Measurements from ENCODE around the gene FBXO7.
A peak's percentile ranks its signal among the peaks of the same experiment; 100 is the strongest.

Gene FBXO7

GRCh38 chr22:32492111-32492510 is 17.5 kb downstream of the FBXO7 start:
- H3K4me1 ChIP-seq (ENCODE audit: insufficient read depth, poor library complexity, severe bottlenecking), result no peaks in the 10 kb centered on the region
- no peaks in the 10 kb centered on the region for H3K27me3 ChIP-seq (ENCODE audit: insufficient read depth, poor library complexity, severe bottlenecking)

DNA sequence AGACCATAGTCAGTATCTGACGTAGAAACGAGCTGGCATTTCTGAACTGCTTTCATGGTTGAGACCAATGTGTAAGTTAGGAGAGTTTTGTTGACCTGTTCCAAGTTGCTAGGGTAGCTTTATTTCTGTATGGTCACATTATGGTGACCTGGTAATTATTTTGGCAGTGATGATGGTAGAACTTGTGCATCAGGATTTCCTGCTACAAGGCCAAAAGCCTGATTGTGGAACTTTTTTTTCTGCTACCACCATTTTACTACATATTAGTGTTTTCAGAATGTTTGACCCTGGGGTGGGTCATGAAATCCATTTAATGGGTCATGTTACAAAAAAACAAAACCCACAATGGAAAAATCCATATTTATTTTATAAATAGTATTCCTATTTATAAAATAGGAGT is 18.9 kb downstream of the FBXO7 start:
- peaks cover 95% of the 10 kb centered on the region for H3K36me3 ChIP-seq (ENCODE audit: low read depth)
- H3K4me1 ChIP-seq (ENCODE audit: insufficient read depth, poor library complexity, severe bottlenecking), result no peaks in the 10 kb centered on the region
- no peaks in the 10 kb centered on the region for H3K9me3 ChIP-seq (ENCODE audit: severe bottlenecking)
- no peak overlapping the region for H3K4me3 ChIP-seq (ENCODE audit: severe bottlenecking)
- H3K27me3 ChIP-seq (ENCODE audit: insufficient read depth, poor library complexity, severe bottlenecking), result no peaks in the 10 kb centered on the region
- ATAC-seq (ENCODE audit: low read depth) (no peak), DNase-seq (ENCODE audit: low spot score) (no peak)
- TF ChIP-seq, protein P1, sequence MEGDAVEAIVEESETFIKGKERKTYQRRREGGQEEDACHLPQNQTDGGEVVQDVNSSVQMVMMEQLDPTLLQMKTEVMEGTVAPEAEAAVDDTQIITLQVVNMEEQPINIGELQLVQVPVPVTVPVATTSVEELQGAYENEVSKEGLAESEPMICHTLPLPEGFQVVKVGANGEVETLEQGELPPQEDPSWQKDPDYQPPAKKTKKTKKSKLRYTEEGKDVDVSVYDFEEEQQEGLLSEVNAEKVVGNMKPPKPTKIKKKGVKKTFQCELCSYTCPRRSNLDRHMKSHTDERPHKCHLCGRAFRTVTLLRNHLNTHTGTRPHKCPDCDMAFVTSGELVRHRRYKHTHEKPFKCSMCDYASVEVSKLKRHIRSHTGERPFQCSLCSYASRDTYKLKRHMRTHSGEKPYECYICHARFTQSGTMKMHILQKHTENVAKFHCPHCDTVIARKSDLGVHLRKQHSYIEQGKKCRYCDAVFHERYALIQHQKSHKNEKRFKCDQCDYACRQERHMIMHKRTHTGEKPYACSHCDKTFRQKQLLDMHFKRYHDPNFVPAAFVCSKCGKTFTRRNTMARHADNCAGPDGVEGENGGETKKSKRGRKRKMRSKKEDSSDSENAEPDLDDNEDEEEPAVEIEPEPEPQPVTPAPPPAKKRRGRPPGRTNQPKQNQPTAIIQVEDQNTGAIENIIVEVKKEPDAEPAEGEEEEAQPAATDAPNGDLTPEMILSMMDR (IDR thresholded peaks at IDR 0.05; ENCODE audit: poor library complexity, severe bottlenecking), result no peak
- no peak overlapping the region for H3K27ac ChIP-seq (ENCODE audit: poor library complexity, severe bottlenecking)

More at GRCh38 chr22:32492111-32492510, 17.5 kb downstream of the FBXO7 start:
- DNase-seq (ENCODE audit: low spot score), result no peak
- TF ChIP-seq, protein P1 (IDR thresholded peaks at IDR 0.05; ENCODE audit: poor library complexity, severe bottlenecking), result no peak
- Histone ChIP-seq H3K4me3 (ENCODE audit: severe bottlenecking) (no peak overlapping the region), H3K36me3 (ENCODE audit: low read depth) (peaks cover 98% of the 10 kb centered on the region), H3K9me3 (ENCODE audit: severe bottlenecking) (no peaks in the 10 kb centered on the region), H3K27ac (ENCODE audit: poor library complexity, severe bottlenecking) (no peak overlapping the region)
- ATAC-seq (ENCODE audit: low read depth), result no peak

DNA sequence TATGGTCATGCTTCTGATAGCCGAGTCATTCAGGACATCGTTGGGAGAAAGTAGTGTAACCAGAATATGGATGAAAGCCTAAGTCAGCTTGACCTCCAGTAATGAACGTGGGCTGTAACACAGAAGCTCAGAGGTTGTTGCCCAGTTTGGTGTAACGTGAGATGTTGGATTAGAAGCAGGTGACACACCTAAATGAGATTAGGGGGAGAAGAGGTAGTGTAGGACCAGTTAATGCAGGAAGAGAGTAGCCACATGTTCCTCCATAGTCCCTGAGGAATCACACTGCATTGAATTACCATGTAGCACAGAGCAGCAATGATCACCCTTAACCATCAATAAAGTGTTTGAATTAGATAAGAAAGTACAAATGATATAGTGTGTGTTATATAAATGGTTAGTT is 20.4 kb downstream of the FBXO7 start:
- no peak overlapping the region for H3K27ac ChIP-seq (ENCODE audit: poor library complexity, severe bottlenecking)
- TF ChIP-seq, protein P1 (IDR thresholded peaks at IDR 0.05; ENCODE audit: poor library complexity, severe bottlenecking), result no peak
- H3K4me1 ChIP-seq (ENCODE audit: insufficient read depth, poor library complexity, severe bottlenecking), result no peaks in the 10 kb centered on the region
- no peaks in the 10 kb centered on the region for H3K27me3 ChIP-seq (ENCODE audit: insufficient read depth, poor library complexity, severe bottlenecking)
- no peak overlapping the region for H3K4me3 ChIP-seq (ENCODE audit: severe bottlenecking)
- DNase-seq (ENCODE audit: low spot score), result no peak
- peaks cover 89% of the 10 kb centered on the region for H3K36me3 ChIP-seq (ENCODE audit: low read depth)
- ATAC-seq (ENCODE audit: low read depth), result no peak
- H3K9me3 ChIP-seq (ENCODE audit: severe bottlenecking), result no peaks in the 10 kb centered on the region

- no peak for DNase-seq (ENCODE audit: low spot score)
- ATAC-seq (ENCODE audit: low read depth), result no peak
- Histone ChIP-seq H3K36me3 (ENCODE audit: low read depth) (peaks cover 42% of the 10 kb centered on the region), H3K27ac (ENCODE audit: poor library complexity, severe bottlenecking) (no peak overlapping the region), H3K27me3 (ENCODE audit: insufficient read depth, poor library complexity, severe bottlenecking) (no peaks in the 10 kb centered on the region), H3K9me3 (ENCODE audit: severe bottlenecking) (no peaks in the 10 kb centered on the region), H3K4me1 (ENCODE audit: insufficient read depth, poor library complexity, severe bottlenecking) (no peaks in the 10 kb centered on the region), H3K4me3 (ENCODE audit: severe bottlenecking) (no peak overlapping the region)
- TF ChIP-seq, protein P1 (IDR thresholded peaks at IDR 0.05; ENCODE audit: poor library complexity, severe bottlenecking), result no peak
Observed at GRCh38 chr22:32499666-32500065, 25.1 kb downstream of the FBXO7 start.

DNA sequence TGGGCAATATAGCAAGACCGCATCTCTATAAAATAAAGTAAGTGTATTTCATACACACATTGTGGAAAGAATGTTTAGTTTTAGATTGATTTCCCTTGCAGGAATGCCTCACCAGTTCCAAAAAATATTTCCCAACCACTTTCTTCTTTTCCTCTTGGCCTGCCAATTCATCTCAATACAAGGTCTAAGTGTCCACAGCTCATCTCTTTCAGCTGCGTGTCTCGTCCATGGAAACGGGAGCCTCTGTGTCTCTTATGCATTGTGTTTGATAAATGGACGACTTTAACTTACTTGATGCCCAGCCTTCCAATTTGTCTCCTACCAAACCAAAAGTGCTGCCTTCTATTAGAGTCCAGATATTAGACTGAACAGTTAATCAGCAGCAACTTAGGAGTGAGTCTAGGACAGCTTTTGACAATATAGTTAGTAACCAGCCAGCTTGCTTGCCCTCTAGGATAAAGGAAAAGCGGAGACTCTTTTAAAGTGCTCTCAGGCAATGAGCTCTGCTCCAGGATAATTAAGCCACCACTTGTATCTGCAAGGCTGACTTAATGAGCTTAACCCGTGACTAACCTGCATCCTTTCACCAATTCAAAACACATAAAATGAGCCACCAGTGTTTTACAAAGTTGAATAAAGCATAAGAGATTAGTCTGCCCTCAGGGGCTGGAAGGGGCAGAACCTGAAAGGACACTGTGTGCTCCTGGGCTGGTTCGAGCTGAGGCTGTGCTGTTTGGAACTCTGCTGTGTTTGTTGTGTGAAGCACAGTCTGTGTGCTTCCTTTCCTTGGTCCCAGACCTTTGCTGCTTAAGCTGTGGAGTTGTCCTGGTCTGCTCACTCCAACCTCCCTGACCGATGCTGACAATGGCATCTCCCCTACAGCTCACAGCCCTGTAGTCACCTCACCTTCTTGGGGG is 27.5 kb downstream of the FBXO7 start:
- Histone ChIP-seq H3K4me3 (ENCODE audit: severe bottlenecking) (no peak overlapping the region), H3K27me3 (ENCODE audit: insufficient read depth, poor library complexity, severe bottlenecking) (no peaks in the 10 kb centered on the region), H3K36me3 (ENCODE audit: low read depth) (peaks cover 20% of the 10 kb centered on the region), H3K9me3 (ENCODE audit: severe bottlenecking) (no peaks in the 10 kb centered on the region), H3K27ac (ENCODE audit: poor library complexity, severe bottlenecking) (no peak overlapping the region), H3K4me1 (ENCODE audit: insufficient read depth, poor library complexity, severe bottlenecking) (no peaks in the 10 kb centered on the region)
- TF ChIP-seq, protein P1 (IDR thresholded peaks at IDR 0.05; ENCODE audit: poor library complexity, severe bottlenecking), result no peak
- ATAC-seq (ENCODE audit: low read depth), result peak; percentile 36; the same call in 2 of the 3 replicates
- no peak for DNase-seq (ENCODE audit: low spot score)
